Suprapubic skin (tissue), 3 donors: ENCODE measurements around the gene EPHB1.

ENCODE experiments used
- POLR2A ChIP-seq, 2 donors: fragments of 450-650 bp; IDR thresholded peaks; one replicate each; pipeline ENCODE4 v1.6.1; 2017; ENCODE audit warnings: antibody characterized with exemption in 2 of 2, mild to moderate bottlenecking in 2 of 2, moderate library complexity in 2 of 2
- TF ChIP-seq, protein P1 (sequence below), 2 donors: fragments of 200-600 bp in 1 of 2; fragments of 450-650 bp in 1 of 2; sonication (generic) in 1 of 2; IDR thresholded peaks; one replicate each; pipeline ENCODE4 v1.5.1; 2016 to 2019; ENCODE audit warnings: antibody characterized with exemption in 2 of 2, mild to moderate bottlenecking in 1 of 2, moderate library complexity in 1 of 2

GRCh38 chr3:135085652-135086436 is 290.8 kb downstream of the EPHB1 start:
- TF ChIP-seq, protein P1, sequence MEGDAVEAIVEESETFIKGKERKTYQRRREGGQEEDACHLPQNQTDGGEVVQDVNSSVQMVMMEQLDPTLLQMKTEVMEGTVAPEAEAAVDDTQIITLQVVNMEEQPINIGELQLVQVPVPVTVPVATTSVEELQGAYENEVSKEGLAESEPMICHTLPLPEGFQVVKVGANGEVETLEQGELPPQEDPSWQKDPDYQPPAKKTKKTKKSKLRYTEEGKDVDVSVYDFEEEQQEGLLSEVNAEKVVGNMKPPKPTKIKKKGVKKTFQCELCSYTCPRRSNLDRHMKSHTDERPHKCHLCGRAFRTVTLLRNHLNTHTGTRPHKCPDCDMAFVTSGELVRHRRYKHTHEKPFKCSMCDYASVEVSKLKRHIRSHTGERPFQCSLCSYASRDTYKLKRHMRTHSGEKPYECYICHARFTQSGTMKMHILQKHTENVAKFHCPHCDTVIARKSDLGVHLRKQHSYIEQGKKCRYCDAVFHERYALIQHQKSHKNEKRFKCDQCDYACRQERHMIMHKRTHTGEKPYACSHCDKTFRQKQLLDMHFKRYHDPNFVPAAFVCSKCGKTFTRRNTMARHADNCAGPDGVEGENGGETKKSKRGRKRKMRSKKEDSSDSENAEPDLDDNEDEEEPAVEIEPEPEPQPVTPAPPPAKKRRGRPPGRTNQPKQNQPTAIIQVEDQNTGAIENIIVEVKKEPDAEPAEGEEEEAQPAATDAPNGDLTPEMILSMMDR (IDR thresholded peaks at IDR 0.05): no peak
- no peak for TF ChIP-seq POLR2A (IDR thresholded peaks at IDR 0.05)
